Gastroesophageal sphincter (tissue), 3 donors: ENCODE measurements around the gene EXOSC6.
"Not testable (repeated sequence)": the region's sequence is repeated elsewhere in the genome, so short reads cannot be mapped to it uniquely, and the experiment has no call there.

Experiments
- EP300 ChIP-seq: sonication (generic); formaldehyde crosslinking; IDR thresholded peaks from one replicate; pipeline ENCODE4 v1.6.1; 2017; ENCODE audit warnings: antibody characterized with exemption, mild to moderate bottlenecking
- POLR2A ChIP-seq, 2 donors: fragments of 450-650 bp; IDR thresholded peaks; one replicate each; pipeline ENCODE4 v1.6.1; 2017; ENCODE audit warnings: antibody characterized with exemption in 2 of 2, mild to moderate bottlenecking in 2 of 2, moderate library complexity in 1 of 2
- POLR2AphosphoS5 ChIP-seq: sonication (generic); formaldehyde crosslinking; IDR thresholded peaks from one replicate; pipeline ENCODE4 v1.6.1; 2017; ENCODE audit warnings: antibody characterized with exemption
- TF ChIP-seq, protein P1 (sequence below), 4 experiments: fragments of 200-600 bp in 2 of 4; fragments of 450-650 bp in 2 of 4; sonication (generic) in 1 of 4; IDR thresholded peaks; one replicate each; pipeline ENCODE4 v1.5.1; 2017 to 2019; ENCODE audit warnings: antibody characterized with exemption in 4 of 4, mild to moderate bottlenecking in 2 of 4, moderate library complexity in 2 of 4

DNA sequence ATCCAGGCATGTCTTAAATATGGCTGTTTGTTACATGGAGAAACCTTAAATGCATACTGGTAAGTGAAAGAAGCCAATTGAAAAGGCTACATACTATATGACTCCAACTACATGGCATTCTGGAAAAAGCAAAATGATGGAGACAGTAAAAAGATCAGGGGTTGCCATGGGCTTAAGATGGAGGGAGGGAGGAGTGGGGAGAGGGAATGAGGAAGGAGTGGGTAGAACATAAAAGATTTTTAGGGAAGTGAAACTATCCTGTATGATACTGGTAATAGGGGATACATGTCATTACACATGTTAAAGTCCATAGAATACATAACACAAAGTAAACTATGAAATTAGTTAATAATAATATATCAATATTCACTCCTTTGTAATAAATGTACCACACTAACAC lies 13.0 kb downstream of the EXOSC6 start:
- TF ChIP-seq, protein P1, sequence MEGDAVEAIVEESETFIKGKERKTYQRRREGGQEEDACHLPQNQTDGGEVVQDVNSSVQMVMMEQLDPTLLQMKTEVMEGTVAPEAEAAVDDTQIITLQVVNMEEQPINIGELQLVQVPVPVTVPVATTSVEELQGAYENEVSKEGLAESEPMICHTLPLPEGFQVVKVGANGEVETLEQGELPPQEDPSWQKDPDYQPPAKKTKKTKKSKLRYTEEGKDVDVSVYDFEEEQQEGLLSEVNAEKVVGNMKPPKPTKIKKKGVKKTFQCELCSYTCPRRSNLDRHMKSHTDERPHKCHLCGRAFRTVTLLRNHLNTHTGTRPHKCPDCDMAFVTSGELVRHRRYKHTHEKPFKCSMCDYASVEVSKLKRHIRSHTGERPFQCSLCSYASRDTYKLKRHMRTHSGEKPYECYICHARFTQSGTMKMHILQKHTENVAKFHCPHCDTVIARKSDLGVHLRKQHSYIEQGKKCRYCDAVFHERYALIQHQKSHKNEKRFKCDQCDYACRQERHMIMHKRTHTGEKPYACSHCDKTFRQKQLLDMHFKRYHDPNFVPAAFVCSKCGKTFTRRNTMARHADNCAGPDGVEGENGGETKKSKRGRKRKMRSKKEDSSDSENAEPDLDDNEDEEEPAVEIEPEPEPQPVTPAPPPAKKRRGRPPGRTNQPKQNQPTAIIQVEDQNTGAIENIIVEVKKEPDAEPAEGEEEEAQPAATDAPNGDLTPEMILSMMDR (IDR thresholded peaks at IDR 0.05): not testable (repeated sequence)
- not testable (repeated sequence) for TF ChIP-seq POLR2A (IDR thresholded peaks at IDR 0.05); POLR2AphosphoS5; EP300
